ENCODE results near the gene SRGAP1. TPM values are rescaled to one million over a fixed set of nuclear protein-coding genes. Genes with fewer than 3 reads are reported as not detected.

Gene SRGAP1
- polyA plus RNA-seq, 1 donor (not counting 4 experiments of a cell fraction or from before 2014, with no cell fraction given): 4.5 TPM

- Histone ChIP-seq H3K27ac (ENCODE audit: control insufficient read depth, insufficient read depth, low read length) (no peak overlapping the region), H3K36me3 (ENCODE audit: control insufficient read depth in 2 of 2, extremely low read depth in 1 of 2, insufficient read depth in 2 of 2, low read length in 2 of 2) (no peaks in the 10 kb centered on the region), H3K9me3 (ENCODE audit: control insufficient read depth, low read depth, low read length) (no peaks in the 10 kb centered on the region), H3K9me1 (ENCODE audit: control insufficient read depth, extremely low read depth, insufficient read depth, low read length) (no peaks in the 10 kb centered on the region), H3K79me2 (ENCODE audit: control insufficient read depth, insufficient read depth, low read length) (peaks cover 63% of the 10 kb centered on the region), H3K9ac (ENCODE audit: control insufficient read depth, extremely low read depth, insufficient read depth, low read length) (no peak overlapping the region), H3K4me3 (ENCODE audit: control insufficient read depth in 2 of 3, extremely low read depth in 1 of 3, insufficient read depth in 2 of 3, low read depth in 1 of 3, low read length in 3 of 3) (no peak overlapping the region), H3K27me3 (ENCODE audit: control insufficient read depth, extremely low read depth, insufficient read depth, low read length) (no peaks in the 10 kb centered on the region), H4K20me1 (ENCODE audit: control insufficient read depth, extremely low read depth, insufficient read depth, low read length) (peaks cover 8% of the 10 kb centered on the region), H3K4me2 (ENCODE audit: control insufficient read depth, extremely low read depth, insufficient read depth, low read depth, low read length) (no peak overlapping the region), H3K4me1 (ENCODE audit: control insufficient read depth, extremely low read depth, insufficient read depth, low read length) (no peaks in the 10 kb centered on the region), H2AFZ (ENCODE audit: control insufficient read depth, low read length) (no peak overlapping the region)
- FAIRE-seq (no peak), DNase-seq (ENCODE audit: low read depth, low spot score) (no peak)
- dilution Hi-C loops (cut with MboI; ENCODE audit: extremely low pct_ligation_motif_present, low sequenced_read_pairs): no loop called here
- TF ChIP-seq CTCF (optimal IDR thresholded peaks at IDR 0.05 in 1 of 3, IDR thresholded peaks at IDR 0.05 in 1 of 3, conservative IDR thresholded peaks at IDR 0.05 in 1 of 3; ENCODE audit: extremely low read depth in 1 of 3, insufficient read depth in 2 of 3, low read length in 3 of 3) (no peak), EZH2 (IDR thresholded peaks at IDR 0.05; ENCODE audit: low read length) (no peak)
Measured at GRCh38 chr12:63875703-63876102, 31.2 kb downstream of the SRGAP1 start.

DNA sequence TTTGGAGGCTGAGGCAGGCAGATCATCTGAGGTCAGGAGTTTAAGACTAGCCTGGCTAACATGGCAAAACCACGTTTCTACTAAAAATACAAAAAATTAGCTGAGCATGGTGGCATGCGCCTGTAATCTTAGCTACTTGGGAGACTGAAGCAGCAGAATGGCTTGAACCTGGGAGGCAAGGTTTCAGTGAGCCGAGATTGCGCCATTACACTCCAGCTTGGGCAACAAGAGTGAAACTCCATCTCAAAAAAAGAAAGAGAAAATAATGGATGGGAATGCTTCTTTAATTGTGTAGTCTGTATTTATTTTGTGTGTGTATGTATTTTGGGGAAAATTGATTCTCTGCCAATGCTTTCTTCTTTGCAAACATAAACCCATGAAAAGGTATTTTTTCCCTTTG, 32.5 kb downstream of the SRGAP1 start:
- H3K9me1 ChIP-seq (ENCODE audit: control insufficient read depth, extremely low read depth, insufficient read depth, low read length): no peaks in the 10 kb centered on the region
- no peak for TF ChIP-seq CTCF (optimal IDR thresholded peaks at IDR 0.05 in 1 of 3, IDR thresholded peaks at IDR 0.05 in 1 of 3, conservative IDR thresholded peaks at IDR 0.05 in 1 of 3; ENCODE audit: extremely low read depth in 1 of 3, insufficient read depth in 2 of 3, low read length in 3 of 3)
- TF ChIP-seq EZH2 (IDR thresholded peaks at IDR 0.05; ENCODE audit: low read length): no peak
- H3K27me3 ChIP-seq (ENCODE audit: control insufficient read depth, extremely low read depth, insufficient read depth, low read length): no peaks in the 10 kb centered on the region
- dilution Hi-C loops (cut with MboI; ENCODE audit: extremely low pct_ligation_motif_present, low sequenced_read_pairs): no loop called here
- FAIRE-seq: no peak
- H3K27ac ChIP-seq (ENCODE audit: control insufficient read depth, insufficient read depth, low read length): no peak overlapping the region
- no peaks in the 10 kb centered on the region for H3K4me1 ChIP-seq (ENCODE audit: control insufficient read depth, extremely low read depth, insufficient read depth, low read length)
- no peak overlapping the region for H2AFZ ChIP-seq (ENCODE audit: control insufficient read depth, low read length)
- peaks cover under 1% of the 10 kb centered on the region for H4K20me1 ChIP-seq (ENCODE audit: control insufficient read depth, extremely low read depth, insufficient read depth, low read length)
- H3K4me3 ChIP-seq (ENCODE audit: control insufficient read depth in 2 of 3, extremely low read depth in 1 of 3, insufficient read depth in 2 of 3, low read depth in 1 of 3, low read length in 3 of 3): no peak overlapping the region
- H3K79me2 ChIP-seq (ENCODE audit: control insufficient read depth, insufficient read depth, low read length): peaks cover 55% of the 10 kb centered on the region
- DNase-seq (ENCODE audit: low read depth, low spot score): no peak
- no peaks in the 10 kb centered on the region for H3K36me3 ChIP-seq (ENCODE audit: control insufficient read depth in 2 of 2, extremely low read depth in 1 of 2, insufficient read depth in 2 of 2, low read length in 2 of 2)
- H3K9ac ChIP-seq (ENCODE audit: control insufficient read depth, extremely low read depth, insufficient read depth, low read length): no peak overlapping the region
- H3K9me3 ChIP-seq (ENCODE audit: control insufficient read depth, low read depth, low read length): no peaks in the 10 kb centered on the region
- no peak overlapping the region for H3K4me2 ChIP-seq (ENCODE audit: control insufficient read depth, extremely low read depth, insufficient read depth, low read depth, low read length)
